Keratinocyte (primary cell): ENCODE data around the gene IFT122.

Experiments used
- EZH2 ChIP-seq: IDR thresholded peaks from one replicate; pipeline ENCODE4 v1.6.1; 2012; ENCODE audit warnings: inconsistent platforms, mild to moderate bottlenecking, low read length, moderate library complexity
- TF ChIP-seq, protein P1 (sequence below), 3 experiments: IDR thresholded peaks in 1 of 3; conservative IDR thresholded peaks in 1 of 3; optimal IDR thresholded peaks in 1 of 3; 2 replicates in 2 of 3; 3 replicates in 1 of 3; pipeline versions ENCODE3 to v1.5.1; 2011; ENCODE audit warnings: low read length in 3 of 3, mild to moderate bottlenecking in 3 of 3, moderate library complexity in 2 of 3, control low read depth in 1 of 3, inconsistent platforms in 1 of 3; ENCODE audit not compliant: insufficient read depth in 2 of 3; ENCODE audit errors: extremely low read depth in 1 of 3

DNA sequence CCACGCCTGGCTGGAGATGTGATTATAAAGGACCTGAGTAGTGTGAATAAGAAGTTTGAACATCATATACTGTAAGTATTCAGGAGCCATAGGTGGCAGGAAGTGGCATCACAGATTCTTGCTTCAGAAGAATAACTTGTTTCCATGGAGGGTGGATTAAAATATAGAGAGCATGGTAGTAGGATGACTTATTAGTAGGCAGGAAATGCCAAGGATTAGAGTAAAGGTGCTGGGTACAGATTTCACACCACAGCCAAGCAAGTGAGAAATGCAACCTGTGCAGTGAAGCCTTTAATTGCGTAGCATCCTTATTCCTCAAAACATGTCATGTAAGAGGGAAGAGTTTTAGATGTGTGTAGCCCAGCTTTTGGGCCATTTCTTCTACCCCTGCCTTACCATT lies 30.8 kb downstream of the IFT122 start:
- no peak for TF ChIP-seq EZH2
- TF ChIP-seq, protein P1, sequence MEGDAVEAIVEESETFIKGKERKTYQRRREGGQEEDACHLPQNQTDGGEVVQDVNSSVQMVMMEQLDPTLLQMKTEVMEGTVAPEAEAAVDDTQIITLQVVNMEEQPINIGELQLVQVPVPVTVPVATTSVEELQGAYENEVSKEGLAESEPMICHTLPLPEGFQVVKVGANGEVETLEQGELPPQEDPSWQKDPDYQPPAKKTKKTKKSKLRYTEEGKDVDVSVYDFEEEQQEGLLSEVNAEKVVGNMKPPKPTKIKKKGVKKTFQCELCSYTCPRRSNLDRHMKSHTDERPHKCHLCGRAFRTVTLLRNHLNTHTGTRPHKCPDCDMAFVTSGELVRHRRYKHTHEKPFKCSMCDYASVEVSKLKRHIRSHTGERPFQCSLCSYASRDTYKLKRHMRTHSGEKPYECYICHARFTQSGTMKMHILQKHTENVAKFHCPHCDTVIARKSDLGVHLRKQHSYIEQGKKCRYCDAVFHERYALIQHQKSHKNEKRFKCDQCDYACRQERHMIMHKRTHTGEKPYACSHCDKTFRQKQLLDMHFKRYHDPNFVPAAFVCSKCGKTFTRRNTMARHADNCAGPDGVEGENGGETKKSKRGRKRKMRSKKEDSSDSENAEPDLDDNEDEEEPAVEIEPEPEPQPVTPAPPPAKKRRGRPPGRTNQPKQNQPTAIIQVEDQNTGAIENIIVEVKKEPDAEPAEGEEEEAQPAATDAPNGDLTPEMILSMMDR (optimal IDR thresholded peaks at IDR 0.05 in 1 of 3, IDR thresholded peaks at IDR 0.05 in 1 of 3, conservative IDR thresholded peaks at IDR 0.05 in 1 of 3; ENCODE audit: extremely low read depth in 1 of 3, insufficient read depth in 2 of 3, low read length in 3 of 3): no peak
